ENCODE data around the gene FANCC. TPM values are rescaled to one million over a fixed set of nuclear protein-coding genes. Genes with fewer than 3 reads are reported as not detected.

The FANCC gene
- total and polyA plus RNA-seq, 2 of the 13 experiments (the other 11 are each of a cell fraction or from before 2014, with no cell fraction given), result 7.4 to 8.6 TPM

DNA sequence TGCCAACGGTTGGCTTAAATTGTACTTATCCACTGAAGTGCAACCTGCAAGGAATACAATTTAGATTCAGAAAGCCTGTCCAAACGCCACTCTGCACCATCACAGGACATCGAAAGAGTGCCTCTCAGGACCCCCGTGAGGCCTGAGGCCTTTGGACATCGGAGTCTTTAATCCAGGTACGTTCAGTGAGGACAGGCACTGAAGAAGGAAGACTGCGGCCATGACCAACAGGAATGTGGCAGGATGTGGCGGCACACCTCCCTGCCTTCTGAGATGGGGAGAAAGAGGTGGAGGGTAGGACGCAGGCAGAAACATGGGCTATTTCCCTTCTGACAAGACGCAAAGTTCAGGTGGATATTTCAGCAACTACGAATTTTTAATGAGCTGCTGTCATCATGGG lies 205.8 kb downstream of the FANCC start (continued):
- TF ChIP-seq, protein P1, sequence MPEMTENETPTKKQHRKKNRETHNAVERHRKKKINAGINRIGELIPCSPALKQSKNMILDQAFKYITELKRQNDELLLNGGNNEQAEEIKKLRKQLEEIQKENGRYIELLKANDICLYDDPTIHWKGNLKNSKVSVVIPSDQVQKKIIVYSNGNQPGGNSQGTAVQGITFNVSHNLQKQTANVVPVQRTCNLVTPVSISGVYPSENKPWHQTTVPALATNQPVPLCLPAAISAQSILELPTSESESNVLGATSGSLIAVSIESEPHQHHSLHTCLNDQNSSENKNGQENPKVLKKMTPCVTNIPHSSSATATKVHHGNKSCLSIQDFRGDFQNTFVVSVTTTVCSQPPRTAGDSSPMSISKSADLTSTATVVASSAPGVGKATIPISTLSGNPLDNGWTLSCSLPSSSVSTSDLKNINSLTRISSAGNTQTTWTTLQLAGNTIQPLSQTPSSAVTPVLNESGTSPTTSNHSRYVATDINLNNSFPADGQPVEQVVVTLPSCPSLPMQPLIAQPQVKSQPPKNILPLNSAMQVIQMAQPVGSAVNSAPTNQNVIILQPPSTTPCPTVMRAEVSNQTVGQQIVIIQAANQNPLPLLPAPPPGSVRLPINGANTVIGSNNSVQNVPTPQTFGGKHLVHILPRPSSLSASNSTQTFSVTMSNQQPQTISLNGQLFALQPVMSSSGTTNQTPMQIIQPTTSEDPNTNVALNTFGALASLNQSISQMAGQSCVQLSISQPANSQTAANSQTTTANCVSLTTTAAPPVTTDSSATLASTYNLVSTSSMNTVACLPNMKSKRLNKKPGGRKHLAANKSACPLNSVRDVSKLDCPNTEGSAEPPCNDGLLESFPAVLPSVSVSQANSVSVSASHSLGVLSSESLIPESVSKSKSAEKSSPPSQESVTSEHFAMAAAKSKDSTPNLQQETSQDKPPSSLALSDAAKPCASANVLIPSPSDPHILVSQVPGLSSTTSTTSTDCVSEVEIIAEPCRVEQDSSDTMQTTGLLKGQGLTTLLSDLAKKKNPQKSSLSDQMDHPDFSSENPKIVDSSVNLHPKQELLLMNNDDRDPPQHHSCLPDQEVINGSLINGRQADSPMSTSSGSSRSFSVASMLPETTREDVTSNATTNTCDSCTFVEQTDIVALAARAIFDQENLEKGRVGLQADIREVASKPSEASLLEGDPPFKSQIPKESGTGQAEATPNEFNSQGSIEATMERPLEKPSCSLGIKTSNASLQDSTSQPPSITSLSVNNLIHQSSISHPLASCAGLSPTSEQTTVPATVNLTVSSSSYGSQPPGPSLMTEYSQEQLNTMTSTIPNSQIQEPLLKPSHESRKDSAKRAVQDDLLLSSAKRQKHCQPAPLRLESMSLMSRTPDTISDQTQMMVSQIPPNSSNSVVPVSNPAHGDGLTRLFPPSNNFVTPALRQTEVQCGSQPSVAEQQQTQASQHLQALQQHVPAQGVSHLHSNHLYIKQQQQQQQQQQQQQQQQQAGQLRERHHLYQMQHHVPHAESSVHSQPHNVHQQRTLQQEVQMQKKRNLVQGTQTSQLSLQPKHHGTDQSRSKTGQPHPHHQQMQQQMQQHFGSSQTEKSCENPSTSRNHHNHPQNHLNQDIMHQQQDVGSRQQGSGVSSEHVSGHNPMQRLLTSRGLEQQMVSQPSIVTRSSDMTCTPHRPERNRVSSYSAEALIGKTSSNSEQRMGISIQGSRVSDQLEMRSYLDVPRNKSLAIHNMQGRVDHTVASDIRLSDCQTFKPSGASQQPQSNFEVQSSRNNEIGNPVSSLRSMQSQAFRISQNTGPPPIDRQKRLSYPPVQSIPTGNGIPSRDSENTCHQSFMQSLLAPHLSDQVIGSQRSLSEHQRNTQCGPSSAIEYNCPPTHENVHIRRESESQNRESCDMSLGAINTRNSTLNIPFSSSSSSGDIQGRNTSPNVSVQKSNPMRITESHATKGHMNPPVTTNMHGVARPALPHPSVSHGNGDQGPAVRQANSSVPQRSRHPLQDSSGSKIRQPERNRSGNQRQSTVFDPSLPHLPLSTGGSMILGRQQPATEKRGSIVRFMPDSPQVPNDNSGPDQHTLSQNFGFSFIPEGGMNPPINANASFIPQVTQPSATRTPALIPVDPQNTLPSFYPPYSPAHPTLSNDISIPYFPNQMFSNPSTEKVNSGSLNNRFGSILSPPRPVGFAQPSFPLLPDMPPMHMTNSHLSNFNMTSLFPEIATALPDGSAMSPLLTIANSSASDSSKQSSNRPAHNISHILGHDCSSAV (CRISPR knock-in tag; IDR thresholded peaks at IDR 0.05; ENCODE audit: borderline replicate concordance), result no peak

DNA sequence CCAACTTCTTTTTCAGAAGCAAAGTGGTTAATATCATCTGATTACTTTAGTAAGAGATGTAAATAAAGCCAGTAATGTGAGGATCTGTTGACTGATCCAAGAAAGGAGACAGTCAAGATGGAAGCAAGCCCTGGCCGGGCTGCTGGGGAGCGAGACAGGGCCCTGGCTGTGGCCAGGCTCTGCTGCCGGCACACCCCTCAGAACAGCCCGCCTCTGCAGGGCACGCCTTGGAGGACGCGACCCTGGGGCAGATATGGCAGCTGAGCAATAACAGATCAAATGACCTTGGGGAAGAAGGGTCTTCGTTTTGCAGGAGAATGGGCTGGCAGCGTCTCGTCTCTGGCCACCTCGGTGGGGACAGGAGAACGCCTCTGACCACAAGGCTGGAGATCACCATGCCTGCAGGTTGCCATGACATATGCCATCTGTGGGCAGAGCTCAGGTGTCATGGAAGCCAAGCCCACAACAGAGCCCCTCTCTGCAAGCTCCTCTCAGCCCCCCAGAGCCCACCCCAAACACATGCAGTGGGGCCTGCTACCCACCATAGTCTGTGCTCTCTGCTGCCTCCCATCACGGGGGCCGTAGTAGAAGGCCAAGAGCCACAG lies 206.5 kb downstream of the FANCC start:
- Histone ChIP-seq H3K9me3 (ENCODE audit: low read length) (no peaks in the 10 kb centered on the region), H3K79me2 (ENCODE audit: insufficient read depth, low read length) (no peaks in the 10 kb centered on the region), H3K9ac (ENCODE audit: insufficient read depth, low read depth, low read length) (no peak overlapping the region), H3K4me3 (replicated peaks in 1 of 3; ENCODE audit: insufficient read depth in 1 of 3, low read depth in 2 of 3, low read length in 3 of 3) (no peak overlapping the region), H3K36me3 (replicated peaks in 1 of 2; ENCODE audit: control insufficient read depth in 1 of 2, insufficient read depth in 2 of 2, low read length in 2 of 2) (peaks cover 8 to 15% of the 10 kb centered on the region in 2 experiments; a peak in 4 of 5 replicates), H4K20me1 (ENCODE audit: insufficient read depth, low read length) (no peaks in the 10 kb centered on the region), H3K4me2 (ENCODE audit: low read depth, low read length) (no peak overlapping the region), H3K4me1 (ENCODE audit: insufficient read depth, low read length) (peaks cover 9% of the 10 kb centered on the region), H2AFZ (ENCODE audit: low read length) (no peak overlapping the region), H3K27me3 (ENCODE audit: control insufficient read depth in 1 of 2, insufficient read depth in 2 of 2, low read length in 2 of 2) (no peaks in the 10 kb centered on the region), H3K27ac (ENCODE audit: extremely low read length, insufficient read depth, low read length) (no peak overlapping the region)
- ChIA-PET POLR2A (no interaction called here), CTCF (ENCODE audit: low intra/inter-chr PET ratio, low total read pairs) (no interaction called here)
- DNase-seq (ENCODE audit: low spot score), result no peak
- no peak for ATAC-seq
- in situ Hi-C loops (cut with HindIII; ENCODE audit: extremely low pct_ligation_motif_present, low pct_unique_long_range_greater_than_20kb) (no loop called here), intact Hi-C loops (cut with micrococcal nuclease; ENCODE audit: unreplicated experiment) (no loop called here)
- TF ChIP-seq RBM22 (optimal IDR thresholded peaks at IDR 0.05; ENCODE audit: low read length) (peak; percentile 25), ZNF672 (CRISPR knock-in tag; IDR thresholded peaks at IDR 0.05) (no peak), AGO2 (optimal IDR thresholded peaks at IDR 0.05; ENCODE audit: low read depth, low read length) (peak; percentile 32)
- 97% methylated on average over 11 of the region's 14 CpGs for WGBS (ENCODE audit: low lambda C conversion rate)
- BruUV-seq (replicated peaks), result no TSS peak
- no peak for FAIRE-seq
